Astrocyte of the hippocampus (primary cell): ENCODE measurements around the gene RBMY1A1.
"Not testable (repeated sequence)": the region's sequence is repeated elsewhere in the genome, so short reads cannot be mapped to it uniquely, and the experiment has no call there.

Experiments used
- DNase-seq: peaks from one replicate; pipeline ENCODE4 v3.0.0; 2011; ENCODE audit warnings: low read depth, low spot score

Gene RBMY1A1

GRCh38 chrY:21534579-21534978, at the start of gene RBMY1A1:
Gene RBMY1A1, plus strand, starts transcription at chrY:21534879. Its CDS starts 2,013 bp downstream, at chrY:21536892.
- not testable (repeated sequence) for DNase-seq

GRCh38 chrY:21511038-21511437, 23.6 kb upstream of the RBMY1A1 start, which contains the start of gene RBMY1B:
Gene RBMY1B, plus strand, starts transcription at chrY:21511338. Its CDS starts 2,013 bp downstream, at chrY:21513351.
- DNase-seq = not testable (repeated sequence)

- not testable (repeated sequence) for DNase-seq
These were observed 24.8 kb downstream of the RBMY1A1 start for GRCh38 chrY:21559316-21559984.

GRCh38 chrY:21585449-21585848, 50.8 kb downstream of the RBMY1A1 start:
- no peak for DNase-seq

GRCh38 chrY:21586454-21586853, 51.8 kb downstream of the RBMY1A1 start:
- not testable (repeated sequence) for DNase-seq

GRCh38 chrY:21592059-21592458, 57.4 kb downstream of the RBMY1A1 start:
- no peak for DNase-seq

GRCh38 chrY:21596287-21596686, 61.6 kb downstream of the RBMY1A1 start:
- not testable (repeated sequence) for DNase-seq
